ENCODE data around the gene UBA5. TPM values are rescaled to one million over a fixed set of nuclear protein-coding genes. Genes with fewer than 3 reads are reported as not detected.

UBA5 gene
- total RNA-seq, 1 experiment from 2014 or later = 38.6 TPM

GRCh38 chr3:132615881-132616280 lies 44.2 kb upstream of the UBA5 start:
- peaks cover 12% of the 10 kb centered on the region for H3K9me3 Mint-ChIP-seq
- H3K4me3 Mint-ChIP-seq = no peak overlapping the region
- CTCF ChIA-PET = no interaction called here
- peaks cover 19% of the 10 kb centered on the region for H3K36me3 Mint-ChIP-seq
- TF ChIP-seq PRDM15 (CRISPR knock-in tag; IDR thresholded peaks at IDR 0.05) = no peak
- TF ChIP-seq SOX15 (CRISPR knock-in tag; IDR thresholded peaks at IDR 0.05) = no peak
- TF ChIP-seq FOXJ3 (CRISPR knock-in tag; IDR thresholded peaks at IDR 0.05; ENCODE audit: borderline replicate concordance) = no peak
- no peak for TF ChIP-seq ZBTB21 (CRISPR knock-in tag; IDR thresholded peaks at IDR 0.05; ENCODE audit: borderline replicate concordance)
- no peak for TF ChIP-seq ELF4 (CRISPR knock-in tag; IDR thresholded peaks at IDR 0.05; ENCODE audit: low read depth)
- no peak for TF ChIP-seq RORB (CRISPR knock-in tag; IDR thresholded peaks at IDR 0.05)
- no peak for TF ChIP-seq SMAD4 (CRISPR knock-in tag; IDR thresholded peaks at IDR 0.05)
- TF ChIP-seq PRRX2 (CRISPR knock-in tag; IDR thresholded peaks at IDR 0.05) = no peak
- no peak for TF ChIP-seq ZNF425 (CRISPR knock-in tag; conservative IDR thresholded peaks at IDR 0.05)
- TF ChIP-seq ATF2 (CRISPR knock-in tag; IDR thresholded peaks at IDR 0.05; ENCODE audit: borderline replicate concordance, low read depth) = no peak
- no peak for TF ChIP-seq NR1H2 (CRISPR knock-in tag; IDR thresholded peaks at IDR 0.05)
- TF ChIP-seq TP53 (CRISPR knock-in tag; IDR thresholded peaks at IDR 0.05) = no peak
- TF ChIP-seq HMGA2 (CRISPR knock-in tag; IDR thresholded peaks at IDR 0.05) = no peak
- no peak for TF ChIP-seq AFF4 (CRISPR knock-in tag; IDR thresholded peaks at IDR 0.05; ENCODE audit: borderline replicate concordance)
- TF ChIP-seq E2F5 (CRISPR knock-in tag; IDR thresholded peaks at IDR 0.05) = no peak
- TF ChIP-seq ZNF423 (CRISPR knock-in tag; IDR thresholded peaks at IDR 0.05) = no peak
- TF ChIP-seq MYBL2 (CRISPR knock-in tag; IDR thresholded peaks at IDR 0.05) = no peak
- TF ChIP-seq USF2 (CRISPR knock-in tag; IDR thresholded peaks at IDR 0.05) = no peak
- no peak for ATAC-seq
- no peaks in the 10 kb centered on the region for H3K27me3 Mint-ChIP-seq (ENCODE audit: low read depth)
- POLR2A ChIA-PET = no interaction called here
- no peak overlapping the region for H3K27ac Mint-ChIP-seq
- no peak for DNase-seq (ENCODE audit: low spot score)
- no peaks in the 10 kb centered on the region for H3K4me1 Mint-ChIP-seq

All from WTC11 (cell line).